NCI-H1417 (cell line): ENCODE measurements around the gene MRPL52.

Experiments used
- DNase-seq, 3 experiments: peaks; one replicate each; lab custom pipeline; 2025; lab: John Stamatoyannopoulos, UW

The MRPL52 gene

GRCh38 chr14:22882064-22882463 lies 52.4 kb downstream of the MRPL52 start:
- no peak for DNase-seq

- peak; percentile 65 to 93 (median 78) for DNase-seq
Measured at GRCh38 chr14:22882529-22883172, 53.0 kb downstream of the MRPL52 start.

- peak; percentile 29 to 74 (median 58) for DNase-seq
Measured at GRCh38 chr14:22883173-22883976, 53.7 kb downstream of the MRPL52 start, which contains the start of gene REM2. Gene REM2, plus strand, starts transcription at chr14:22883222. Its CDS starts 66 bp downstream, at chr14:22883288.

GRCh38 chr14:22884076-22884737 lies 54.5 kb downstream of the MRPL52 start:
- DNase-seq, result no peak
